ENCODE measurements around the gene AIG1. TPM values are rescaled to one million over a fixed set of nuclear protein-coding genes. Genes with fewer than 3 reads are reported as not detected.

AIG1 gene
- total RNA-seq, 2 experiments from 2014 or later, result 16.1 to 20.0 TPM

GRCh38 chr6:143176090-143177021, 115.7 kb downstream of the AIG1 start:
- Mint-ChIP-seq H3K4me1 (ENCODE audit: low read depth) (no peaks in the 10 kb centered on the region), H3K27ac (no peak overlapping the region), H3K36me3 (ENCODE audit: low read depth) (peaks cover 44% of the 10 kb centered on the region), H3K9me3 (peaks cover 27% of the 10 kb centered on the region), H3K4me3 (no peak overlapping the region), H3K27me3 (no peaks in the 10 kb centered on the region)
- CTCF ChIA-PET, result interaction anchor here (0.7 to 0.8 kb wide), 2 partner anchors 11 to 251 kb away, joined by 3 to 4 read pairs; no protein-coding TSS in a partner anchor
- POLR2A ChIA-PET, result no interaction called here
- intact Hi-C loops (cut with micrococcal nuclease), result no loop called here
- no peak for DNase-seq
- ATAC-seq, result no peak
- no peak for TF ChIP-seq CTCF (IDR thresholded peaks at IDR 0.05)

- ChIA-PET POLR2A (no interaction called here), CTCF (no interaction called here)
- H3K4me1 Mint-ChIP-seq (ENCODE audit: low read depth), result no peaks in the 10 kb centered on the region
- H3K4me3 Mint-ChIP-seq, result no peak overlapping the region
- no peaks in the 10 kb centered on the region for H3K27me3 Mint-ChIP-seq
- DNase-seq, result no peak
- no peak for TF ChIP-seq CTCF (IDR thresholded peaks at IDR 0.05)
- no peak for ATAC-seq
- intact Hi-C loops (cut with micrococcal nuclease), result no loop called here
- peaks cover 22% of the 10 kb centered on the region for H3K9me3 Mint-ChIP-seq
- H3K27ac Mint-ChIP-seq, result no peak overlapping the region
- peaks cover 35% of the 10 kb centered on the region for H3K36me3 Mint-ChIP-seq (ENCODE audit: low read depth)
These were observed 117.0 kb downstream of the AIG1 start for GRCh38 chr6:143177706-143178105.

- ChIA-PET POLR2A (no interaction called here), CTCF (no interaction called here)
- DNase-seq (no peak), ATAC-seq (no peak)
- no peak for TF ChIP-seq CTCF (IDR thresholded peaks at IDR 0.05)
- no peaks in the 10 kb centered on the region for H3K4me1 Mint-ChIP-seq (ENCODE audit: low read depth)
- no peak overlapping the region for H3K4me3 Mint-ChIP-seq
- peaks cover 17% of the 10 kb centered on the region for H3K9me3 Mint-ChIP-seq
- no peaks in the 10 kb centered on the region for H3K27me3 Mint-ChIP-seq
- H3K36me3 Mint-ChIP-seq (ENCODE audit: low read depth), result peaks cover 27% of the 10 kb centered on the region
- no peak overlapping the region for H3K27ac Mint-ChIP-seq
- intact Hi-C loops (cut with micrococcal nuclease), result no loop called here
These were observed 118.4 kb downstream of the AIG1 start for GRCh38 chr6:143179096-143179495.

- no peak for ATAC-seq
- DNase-seq, result no peak
- Mint-ChIP-seq H3K4me3 (no peak overlapping the region), H3K4me1 (ENCODE audit: low read depth) (no peaks in the 10 kb centered on the region), H3K36me3 (ENCODE audit: low read depth) (peaks cover 25% of the 10 kb centered on the region), H3K27me3 (no peaks in the 10 kb centered on the region), H3K9me3 (peaks cover 12% of the 10 kb centered on the region), H3K27ac (no peak overlapping the region)
- no peak for TF ChIP-seq CTCF (IDR thresholded peaks at IDR 0.05)
- intact Hi-C loops (cut with micrococcal nuclease), result no loop called here
- ChIA-PET CTCF (no interaction called here), POLR2A (no interaction called here)
These were observed 119.4 kb downstream of the AIG1 start for GRCh38 chr6:143179901-143180612.

GRCh38 chr6:143180826-143181225, 120.1 kb downstream of the AIG1 start:
- no peak for TF ChIP-seq CTCF (IDR thresholded peaks at IDR 0.05)
- Mint-ChIP-seq H3K36me3 (ENCODE audit: low read depth) (peaks cover 18% of the 10 kb centered on the region), H3K27ac (no peak overlapping the region), H3K4me3 (no peak overlapping the region), H3K27me3 (no peaks in the 10 kb centered on the region), H3K9me3 (peaks cover 5% of the 10 kb centered on the region), H3K4me1 (ENCODE audit: low read depth) (no peaks in the 10 kb centered on the region)
- ATAC-seq (no peak), DNase-seq (no peak)
- intact Hi-C loops (cut with micrococcal nuclease), result no loop called here
- ChIA-PET CTCF (no interaction called here), POLR2A (no interaction called here)

All from activated CD8-positive, alpha-beta T cell treated with anti-CD3 and anti-CD28 coated beads for 36 hours (primary cell).